Left lobe of liver (tissue), 2 donors: ENCODE data around the gene FOXE1. TPM values are rescaled to one million over a fixed set of nuclear protein-coding genes. Genes with fewer than 3 reads are reported as not detected.

Experiments used
- ATAC-seq: fragments of 200-7000 bp; cut with Tn5 transposase; one replicate; pipeline ENCODE4 v1.9.1; 2020; ENCODE audit warnings: mild to moderate bottlenecking, moderate library complexity
- DNase-seq: peaks from one replicate; pipeline ENCODE4 v3.0.0-alpha.2; 2020; ENCODE audit warnings: low spot score
- total RNA-seq: library from RNA; stranded (reverse); gene quantifications from one replicate; pipeline ENCODE4 v1.2.1, GENCODE V29; 2021
- donor health status: DM: no; HTN: no; CAD: no; lungs with moderate emphysema.
- donor health status: DM: no; HTN: yes; CAD: no.

FOXE1 gene
- total RNA-seq, 1 donor from 2014 or later = not detected

DNA sequence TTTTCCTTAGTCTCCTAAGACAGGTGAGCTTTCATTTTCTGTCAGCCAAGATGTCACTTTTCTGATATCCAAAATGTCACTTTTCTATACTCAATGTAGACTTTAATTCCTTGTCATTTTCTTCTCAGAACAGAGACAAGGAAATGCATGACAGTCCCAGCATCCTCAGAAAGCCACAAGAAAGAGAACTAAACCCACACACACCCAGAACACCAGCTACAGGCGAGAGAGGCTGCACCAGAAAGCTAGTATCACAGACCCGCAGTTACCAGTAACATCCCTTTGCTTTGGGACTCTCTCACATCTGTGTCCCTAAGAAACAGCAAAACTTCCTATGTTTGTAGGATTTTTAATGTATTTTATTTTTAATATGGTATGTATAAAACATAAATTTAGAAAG is 52.2 kb downstream of the FOXE1 start:
- DNase-seq (no peak), ATAC-seq (no peak)

Other genes starting within 250 kb of the FOXE1 start
- 8.1 TPM for gene TSTD2, start 219.9 kb upstream of the FOXE1 start, total RNA-seq
- 15.5 TPM for gene NCBP1, start 219.4 kb upstream of the FOXE1 start, total RNA-seq
- 8.0 TPM for gene XPA, start 155.9 kb upstream of the FOXE1 start, total RNA-seq
- gene TRMO, start 69.3 kb downstream of the FOXE1 start, total RNA-seq = 5.1 TPM
- 0.33 TPM for gene HEMGN, start 84.9 kb downstream of the FOXE1 start, total RNA-seq
- 29.0 TPM for gene ANP32B, start 130.1 kb downstream of the FOXE1 start, total RNA-seq
- gene NANS, start 203.5 kb downstream of the FOXE1 start, total RNA-seq = 26.3 TPM